IgD-negative memory B cell (primary cell): ENCODE measurements around the gene ARHGEF17. TPM values are rescaled to one million over a fixed set of nuclear protein-coding genes. Genes with fewer than 3 reads are reported as not detected.

Experiments
- H3K27ac Mint-ChIP-seq, 3 donors: one replicate each; pipeline ENCODE4 v1.8.0; 2020 to 2022; ENCODE audit warnings: mild to moderate bottlenecking in 3 of 3, mixed read lengths in 3 of 3, moderate library complexity in 1 of 3
- H3K27me3 Mint-ChIP-seq: one replicate; pipeline ENCODE4 v1.8.0; 2021; ENCODE audit warnings: mixed read lengths
- H3K36me3 Mint-ChIP-seq: one replicate; pipeline ENCODE4 v1.8.0; 2020; ENCODE audit warnings: mild to moderate bottlenecking, mixed read lengths
- H3K4me1 Mint-ChIP-seq, 3 donors: one replicate each; pipeline ENCODE4 v1.8.0; 2020 to 2022; ENCODE audit warnings: mixed read lengths in 3 of 3, mild to moderate bottlenecking in 1 of 3
- H3K4me3 Mint-ChIP-seq, 4 donors: one replicate each; pipeline ENCODE4 v1.8.0; 2020 to 2022; ENCODE audit warnings: mild to moderate bottlenecking in 4 of 4, mixed read lengths in 4 of 4, moderate library complexity in 3 of 4
- H3K9me3 Mint-ChIP-seq, 3 donors: one replicate each; pipeline ENCODE4 v1.8.0; 2020 to 2021; ENCODE audit warnings: mixed read lengths in 3 of 3, mild to moderate bottlenecking in 1 of 3
- polyA plus RNA-seq: library from polyadenylated mRNA; unstranded; fragments of 300-500 nt; fragmentation: Illumina TruSeq; gene quantifications from one replicate; pipeline ENCODE4 v1.2.3, GENCODE V29; 2021

ARHGEF17 gene
- polyA plus RNA-seq, 1 donor from 2014 or later = not detected

- Mint-ChIP-seq H3K4me1 (peaks cover 4 to 9% (median 8%) of the 10 kb centered on the region in 3 donors), H3K27me3 (no peaks in the 10 kb centered on the region), H3K4me3 (no peak overlapping the region), H3K9me3 (no peaks in the 10 kb centered on the region), H3K36me3 (peaks cover 3% of the 10 kb centered on the region), H3K27ac (peak overlapping the region in 1 of 3 donors; percentile 78)
Observed at GRCh38 chr11:73403541-73403940, 95.5 kb downstream of the ARHGEF17 start.

GRCh38 chr11:73404048-73404447, 96.0 kb downstream of the ARHGEF17 start:
- Mint-ChIP-seq H3K9me3 (no peaks in the 10 kb centered on the region), H3K4me1 (peaks cover 4 to 9% (median 8%) of the 10 kb centered on the region in 3 donors), H3K27me3 (no peaks in the 10 kb centered on the region), H3K36me3 (peaks cover 3% of the 10 kb centered on the region), H3K4me3 (no peak overlapping the region), H3K27ac (peak overlapping the region in 1 of 3 donors; percentile 78)

DNA sequence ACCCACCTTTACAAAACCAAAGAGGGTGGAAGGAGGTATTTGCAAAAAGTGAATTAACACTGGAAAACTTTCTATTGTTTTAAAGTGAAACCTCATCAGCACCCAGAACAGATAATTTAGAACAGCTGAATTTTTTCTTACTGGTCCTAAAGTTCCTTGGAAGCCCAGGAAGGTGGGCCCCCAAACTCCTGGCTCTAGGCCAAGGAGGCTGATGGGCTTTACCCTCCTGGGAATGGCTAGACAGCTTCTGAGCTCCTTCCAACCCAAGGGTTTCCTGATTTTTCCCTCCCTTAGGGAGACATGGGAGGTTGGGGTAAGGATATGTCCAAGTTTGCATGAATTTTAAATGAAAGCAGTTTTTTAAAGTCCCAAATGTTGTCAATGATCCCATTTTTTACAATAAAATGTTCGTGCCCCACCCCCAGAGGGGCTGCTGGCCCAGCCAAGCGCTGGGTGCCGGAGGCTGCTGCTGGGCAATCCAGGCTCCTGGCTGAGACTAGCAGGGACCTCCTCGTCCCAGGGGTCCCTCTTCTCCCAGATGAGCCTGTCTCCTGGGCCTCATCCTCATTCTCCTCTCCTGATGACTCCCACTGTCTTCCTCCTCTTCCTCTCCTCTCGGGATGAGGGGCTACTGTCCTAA, 96.5 kb downstream of the ARHGEF17 start:
- peaks cover 8% of the 10 kb centered on the region for H3K36me3 Mint-ChIP-seq
- H3K9me3 Mint-ChIP-seq = no peaks in the 10 kb centered on the region
- H3K27me3 Mint-ChIP-seq = no peaks in the 10 kb centered on the region
- no peak overlapping the region for H3K4me3 Mint-ChIP-seq
- peaks cover under 1 to 9% (median 5%) of the 10 kb centered on the region in 3 donors for H3K4me1 Mint-ChIP-seq
- peak overlapping the region in 1 of 3 donors; percentile 78 for H3K27ac Mint-ChIP-seq

GRCh38 chr11:73405146-73405510, 97.1 kb downstream of the ARHGEF17 start:
- Mint-ChIP-seq H3K27ac (no peak overlapping the region), H3K4me3 (no peak overlapping the region), H3K4me1 (peaks cover 0 to 9% (median 5%) of the 10 kb centered on the region in 3 donors), H3K36me3 (peaks cover 8% of the 10 kb centered on the region), H3K27me3 (no peaks in the 10 kb centered on the region), H3K9me3 (no peaks in the 10 kb centered on the region)

DNA sequence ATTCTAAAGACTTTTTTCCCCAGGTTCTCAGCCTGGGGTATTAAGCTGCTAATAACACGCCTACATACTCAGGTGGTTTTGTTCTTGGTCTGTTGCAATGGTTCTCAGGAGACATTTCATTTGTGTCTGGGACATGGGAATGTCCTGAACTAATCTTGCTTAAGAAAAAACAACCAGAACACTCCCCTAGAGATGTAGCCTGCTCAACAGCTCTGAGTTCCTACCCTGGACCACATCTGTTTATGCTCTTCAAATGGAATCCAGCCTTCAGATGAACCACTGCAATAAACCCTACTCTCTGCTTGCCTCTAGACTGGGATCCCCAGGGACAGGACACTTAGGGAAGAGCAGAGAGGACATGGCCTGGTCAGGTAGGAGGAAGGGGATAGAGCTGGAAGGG, 98.1 kb downstream of the ARHGEF17 start:
- Mint-ChIP-seq H3K4me3 (peak overlapping the region in 1 of 4 donors; percentile 30), H3K4me1 (peaks cover 0 to 6% (median 3%) of the 10 kb centered on the region in 3 donors), H3K27me3 (no peaks in the 10 kb centered on the region), H3K27ac (peak overlapping the region in 2 of 3 donors; percentile 32 to 63), H3K9me3 (no peaks in the 10 kb centered on the region), H3K36me3 (peaks cover 8% of the 10 kb centered on the region)

- Mint-ChIP-seq H3K9me3 (no peaks in the 10 kb centered on the region), H3K36me3 (peaks cover 8% of the 10 kb centered on the region), H3K4me1 (peaks cover 0 to 6% (median 3%) of the 10 kb centered on the region in 3 donors), H3K27ac (peak overlapping the region in 1 of 3 donors; percentile 32), H3K4me3 (peak overlapping the region in 1 of 4 donors; percentile 30), H3K27me3 (no peaks in the 10 kb centered on the region)
Observed at GRCh38 chr11:73406619-73407018, 98.5 kb downstream of the ARHGEF17 start.

DNA sequence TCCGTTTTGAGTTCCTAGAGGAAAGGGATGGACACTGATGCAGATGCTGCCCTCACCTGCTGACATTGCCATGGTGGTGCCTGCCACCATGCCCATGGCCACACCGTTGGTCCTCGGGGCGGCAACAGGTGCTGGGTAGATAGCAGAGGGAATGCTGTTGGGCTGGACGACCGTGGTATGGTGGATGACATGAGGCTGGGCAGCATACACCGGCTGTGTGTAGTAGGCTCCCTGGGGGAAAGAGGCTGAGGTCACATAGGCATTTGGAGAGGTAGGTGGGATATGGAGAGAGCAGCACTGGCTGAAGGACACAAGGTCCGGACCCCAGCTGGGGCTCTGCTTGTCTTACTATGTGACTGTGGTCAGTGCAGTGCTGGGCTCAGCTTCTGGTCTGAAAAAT, 101.4 kb downstream of the ARHGEF17 start:
- Mint-ChIP-seq H3K27ac (no peak overlapping the region), H3K27me3 (no peaks in the 10 kb centered on the region), H3K36me3 (peaks cover 8% of the 10 kb centered on the region), H3K4me1 (peaks cover 0 to 1% (median 0%) of the 10 kb centered on the region in 3 donors), H3K9me3 (no peaks in the 10 kb centered on the region), H3K4me3 (no peak overlapping the region)

GRCh38 chr11:73410627-73411026, 102.6 kb downstream of the ARHGEF17 start:
- H3K27ac Mint-ChIP-seq = peak overlapping the region in 1 of 3 donors; percentile 88
- peaks cover 8% of the 10 kb centered on the region for H3K36me3 Mint-ChIP-seq
- no peaks in the 10 kb centered on the region for H3K27me3 Mint-ChIP-seq
- no peaks in the 10 kb centered on the region for H3K9me3 Mint-ChIP-seq
- peaks cover 1 to 5% (median 3%) of the 10 kb centered on the region in 3 donors for H3K4me1 Mint-ChIP-seq
- H3K4me3 Mint-ChIP-seq = no peak overlapping the region

DNA sequence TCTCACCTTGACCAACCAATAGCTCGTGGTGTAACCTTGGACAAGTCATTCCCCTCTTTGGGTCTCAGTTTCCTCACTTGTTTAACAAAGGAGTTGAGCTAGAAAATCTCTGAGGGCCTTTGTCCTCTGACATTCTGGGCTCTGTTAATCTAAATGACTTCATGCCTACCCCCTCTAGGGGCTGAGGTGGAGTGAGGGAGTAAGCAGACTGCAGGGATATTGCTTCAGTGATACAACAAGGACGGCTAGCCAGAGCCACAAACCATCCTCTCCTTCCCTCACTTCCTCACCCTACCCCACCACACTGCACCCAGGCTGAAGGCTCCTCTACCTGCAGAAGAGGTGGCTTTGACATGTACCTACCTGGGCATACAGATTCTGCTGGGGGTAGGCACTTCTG, 103.0 kb downstream of the ARHGEF17 start:
- no peaks in the 10 kb centered on the region for H3K9me3 Mint-ChIP-seq
- H3K4me1 Mint-ChIP-seq = peaks cover 1 to 5% (median 3%) of the 10 kb centered on the region in 3 donors
- no peak overlapping the region for H3K4me3 Mint-ChIP-seq
- no peaks in the 10 kb centered on the region for H3K27me3 Mint-ChIP-seq
- peak overlapping the region in 1 of 3 donors; percentile 88 for H3K27ac Mint-ChIP-seq
- peaks cover 8% of the 10 kb centered on the region for H3K36me3 Mint-ChIP-seq

GRCh38 chr11:73412308-73412707, 104.2 kb downstream of the ARHGEF17 start:
- Mint-ChIP-seq H3K4me3 (no peak overlapping the region), H3K27ac (no peak overlapping the region)

DNA sequence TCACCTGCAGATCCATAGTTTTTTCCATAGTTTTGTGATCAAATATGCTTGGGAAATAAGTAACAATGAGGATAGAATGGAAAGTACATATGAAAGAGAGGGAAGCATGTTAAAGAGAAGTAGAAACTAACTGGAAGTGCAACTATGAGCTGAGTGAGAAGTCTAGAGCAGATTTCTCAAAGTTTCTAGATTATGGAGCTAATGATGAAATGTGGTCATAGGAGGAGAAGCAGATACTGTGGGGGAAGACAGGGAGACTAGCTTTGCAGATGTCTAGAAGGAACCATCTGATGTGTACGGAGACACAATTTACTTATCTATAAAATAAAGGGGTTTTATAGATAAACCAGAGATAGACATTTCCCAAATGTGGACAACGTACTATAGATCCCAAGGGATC, 105.2 kb downstream of the ARHGEF17 start:
- H3K27ac Mint-ChIP-seq = no peak overlapping the region
- peaks cover 0 to 2% (median 0%) of the 10 kb centered on the region in 3 donors for H3K9me3 Mint-ChIP-seq
- H3K36me3 Mint-ChIP-seq = peaks cover 10% of the 10 kb centered on the region
- H3K27me3 Mint-ChIP-seq = no peaks in the 10 kb centered on the region
- H3K4me1 Mint-ChIP-seq = peaks cover 1 to 5% (median 4%) of the 10 kb centered on the region in 3 donors
- H3K4me3 Mint-ChIP-seq = no peak overlapping the region

More at GRCh38 chr11:73412308-73412707, 104.2 kb downstream of the ARHGEF17 start:
- no peaks in the 10 kb centered on the region for H3K9me3 Mint-ChIP-seq
- H3K36me3 Mint-ChIP-seq = peaks cover 8% of the 10 kb centered on the region
- H3K27me3 Mint-ChIP-seq = no peaks in the 10 kb centered on the region
- H3K4me1 Mint-ChIP-seq = peaks cover 1 to 5% (median 3%) of the 10 kb centered on the region in 3 donors

GRCh38 chr11:73414977-73415651, 107.0 kb downstream of the ARHGEF17 start:
- Mint-ChIP-seq H3K4me1 (peaks cover 1 to 5% (median 5%) of the 10 kb centered on the region in 3 donors), H3K27ac (peak overlapping the region in 2 of 3 donors; percentile 28 to 65), H3K4me3 (peak overlapping the region in 1 of 4 donors; percentile 67), H3K36me3 (peaks cover 8% of the 10 kb centered on the region), H3K9me3 (peaks cover 0 to 2% (median 0%) of the 10 kb centered on the region in 3 donors), H3K27me3 (no peaks in the 10 kb centered on the region)

GRCh38 chr11:73415854-73416615, 108.0 kb downstream of the ARHGEF17 start:
- H3K36me3 Mint-ChIP-seq = peaks cover 8% of the 10 kb centered on the region
- H3K4me1 Mint-ChIP-seq = peaks cover 1 to 5% (median 5%) of the 10 kb centered on the region in 3 donors
- H3K27ac Mint-ChIP-seq = no peak overlapping the region
- H3K9me3 Mint-ChIP-seq = peaks cover 0 to 2% (median 0%) of the 10 kb centered on the region in 3 donors
- H3K4me3 Mint-ChIP-seq = no peak overlapping the region
- H3K27me3 Mint-ChIP-seq = no peaks in the 10 kb centered on the region

DNA sequence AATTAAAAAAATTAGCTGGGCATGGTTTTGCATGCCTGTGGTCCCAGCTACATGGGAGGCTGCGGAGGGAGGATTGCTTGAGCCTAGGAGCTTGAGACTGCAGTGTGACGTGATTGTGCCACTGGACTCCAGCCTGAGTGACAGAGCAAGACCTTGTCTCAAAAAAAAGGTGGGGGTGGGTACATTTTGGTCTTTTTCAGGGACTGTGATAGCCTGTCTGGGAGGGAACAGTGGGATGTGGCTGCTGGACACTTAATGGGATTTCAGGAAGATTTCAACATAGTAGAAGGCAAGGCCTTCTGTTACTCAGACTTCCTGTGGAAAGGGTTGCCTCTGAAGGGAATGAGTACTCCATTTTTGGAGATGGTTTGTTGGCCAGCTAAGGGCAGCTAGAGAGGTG, 108.7 kb downstream of the ARHGEF17 start:
- Mint-ChIP-seq H3K4me3 (no peak overlapping the region), H3K4me1 (peaks cover 1 to 5% (median 5%) of the 10 kb centered on the region in 3 donors), H3K27me3 (no peaks in the 10 kb centered on the region), H3K36me3 (peaks cover 11% of the 10 kb centered on the region), H3K27ac (no peak overlapping the region), H3K9me3 (peaks cover 0 to 2% (median 0%) of the 10 kb centered on the region in 3 donors)
